ENCODE data around the gene DNTT. TPM values are rescaled to one million over a fixed set of nuclear protein-coding genes. Genes with fewer than 3 reads are reported as not detected.

The DNTT gene
- total and polyA plus RNA-seq, 9 of the 15 experiments (the other 6 are each of a cell fraction or from before 2014, with no cell fraction given): not detected

GRCh38 chr10:96311180-96311715, 7.0 kb downstream of the DNTT start:
- no peak overlapping the region for H3K4me3 ChIP-seq
- H3K79me2 ChIP-seq (ENCODE audit: control insufficient read depth, insufficient read depth, low read length): no peaks in the 10 kb centered on the region
- H2AFZ ChIP-seq (ENCODE audit: low read depth, low read length): no peak overlapping the region
- no peaks in the 10 kb centered on the region for H3K9me1 ChIP-seq (ENCODE audit: control insufficient read depth, insufficient read depth, low read length)
- ChIA-PET CTCF (ENCODE audit: low intra/inter-chr PET ratio) (no interaction called here), POLR2A (no interaction called here)
- H3K27ac ChIP-seq (ENCODE audit: extremely low read depth, low read depth, low read length): no peak overlapping the region
- no peak overlapping the region for H3K9ac ChIP-seq (ENCODE audit: insufficient read depth in 1 of 2, low read depth in 2 of 2, low read length in 2 of 2)
- no peaks in the 10 kb centered on the region for H3K4me1 ChIP-seq (replicated peaks in 1 of 2; ENCODE audit: control insufficient read depth in 2 of 2, insufficient read depth in 2 of 2, low read length in 2 of 2)
- H3K36me3 ChIP-seq (ENCODE audit: control insufficient read depth, insufficient read depth, low read length): no peaks in the 10 kb centered on the region
- BruUV-seq (replicated peaks): no TSS peak
- H3K27me3 ChIP-seq (ENCODE audit: control insufficient read depth in 2 of 2, insufficient read depth in 2 of 2, low read length in 2 of 2): peaks cover 0 to 5% of the 10 kb centered on the region in 2 experiments; a peak in 3 of 5 replicates
- no peak for FAIRE-seq
- TF ChIP-seq ZNF217 (CRISPR knock-in tag; IDR thresholded peaks at IDR 0.05) (no peak), SRSF9 (IDR thresholded peaks at IDR 0.05; ENCODE audit: borderline replicate concordance, low read depth, low read length) (no peak), AFF1 (IDR thresholded peaks at IDR 0.05; ENCODE audit: low read depth in 1 of 2, partially characterized antibody in 2 of 2) (no peak), DNMT1 (IDR thresholded peaks at IDR 0.05) (no peak), POLR2AphosphoS2 (IDR thresholded peaks at IDR 0.05; ENCODE audit: low read length) (no peak), IRF1 (CRISPR knock-in tag; IDR thresholded peaks at IDR 0.05; ENCODE audit: borderline replicate concordance) (no peak)
- in situ Hi-C loops (cut with MboI): no loop called here
- DNase-seq (ENCODE audit: extremely low read depth in 1 of 4, low spot score in 3 of 4): no peak
- ATAC-seq: no peak
- 0% methylated on average over 3 of the region's 3 CpGs for WGBS (ENCODE audit: insufficient coverage, low coverage, missing lambda C conversion rate)
- H3K9me3 ChIP-seq (replicated peaks; ENCODE audit: control insufficient read depth, insufficient read depth, low read depth, low read length): no peaks in the 10 kb centered on the region
- H4K20me1 ChIP-seq (replicated peaks; ENCODE audit: control insufficient read depth, insufficient read depth, low read length): no peaks in the 10 kb centered on the region
- intact Hi-C loops (cut with micrococcal nuclease): no loop called here
- no peak overlapping the region for H3K4me2 ChIP-seq (ENCODE audit: insufficient read depth, low read length)

All from K562 (cell line).